Pancreas (tissue), 10 donors: Measurements from ENCODE around the gene NR2F1-AS1. TPM values are rescaled to one million over a fixed set of nuclear protein-coding genes. Genes with fewer than 3 reads are reported as not detected.

Source experiments
- ATAC-seq, 4 donors: fragments of 200-7000 bp; cut with Tn5 transposase; one replicate each; pipeline versions ENCODE4 v1.8.0 to v1.9.1; 2020; ENCODE audit warnings: mild to moderate bottlenecking in 4 of 4, moderate library complexity in 4 of 4
- DNase-seq, 6 donors: peaks; one replicate each; pipeline ENCODE4 v3.0.0-alpha.2; 2020
- FAIRE-seq: peaks from 2 replicates; lab custom pipeline; 2012; peaks lifted over from hg19 to GRCh38; lab: Jason Lieb, UNC
- H3K27ac ChIP-seq, 4 donors: fragments of 200-600 bp; sonication (generic); 1 replicate in 3 of 4; 2 replicates in 1 of 4; pipeline versions ENCODE4 v1.5.0 to v1.8.0; 2020
- H3K27me3 ChIP-seq, 4 donors: fragments of 200-600 bp; one replicate each; pipeline ENCODE4 v1.8.0; 2021
- H3K36me3 ChIP-seq, 3 donors: fragments of 200-600 bp; sonication (generic) in 1 of 3; one replicate each; pipeline versions ENCODE4 v1.5.0 to v1.8.0; 2020 to 2021
- H3K4me1 ChIP-seq, 3 donors: fragments of 200-600 bp; one replicate each; pipeline ENCODE4 v1.8.0; 2021
- H3K4me3 ChIP-seq, 4 donors: fragments of 200-600 bp; sonication (generic) in 2 of 4; one replicate each; pipeline versions ENCODE4 v1.5.0 to v1.8.0; 2020 to 2021
- H3K9me3 ChIP-seq, 4 donors: fragments of 200-600 bp; one replicate each; pipeline ENCODE4 v1.8.0; 2021
- CTCF ChIP-seq, 4 donors: fragments of 200-600 bp; sonication (generic) in 3 of 4; IDR thresholded peaks; one replicate each; pipeline versions ENCODE4 v1.5.0 to v1.8.0; 2021; ENCODE audit warnings: antibody characterized with exemption in 4 of 4
- WGBS, 2 donors: extraction: QIAGEN DNeasy Blood & Tissue Kit; methylation state at CpG; one replicate each; pipeline ENCODE4 v1.1.7; 2013; 5-methylcytosine and 5-hydroxymethylcytosine counted together
- intact Hi-C, 3 donors: fragments of 100-400 bp; cut with DNase I; formaldehyde crosslinking; loops; one replicate each; pipeline versions ENCODE4 v1.11.1 to v1.14.2; 2022
- polyA plus RNA-seq, 2 donors: library from polyadenylated mRNA; stranded (reverse); fragments of 200-250 nt; gene quantifications; one replicate each; pipeline ENCODE4 v1.2.3, GENCODE V29; 2013
- total RNA-seq, 6 donors: library from RNA; stranded (reverse); fragmentation: NEBNext Ultra II Directional in 4 of 6; extraction: Animal tissue kit (Norgen Biotek cat#: 25700) in 4 of 6; gene quantifications; one replicate each; pipeline versions ENCODE4 v1.2.1 to v1.2.4, GENCODE V29; 2021 to 2023
- donor health status: healthy with polysubstance abuse.
- donor health status: DM: no; HTN: no; CAD: no; lungs with moderate emphysema.
- donor health status: DM: no; HTN: no; CAD: no.
- donor health status: control.
- donor health status: control.
- donor health status: Bipolar disorder and iron deficiency.
- donor health status: DM: yes; HTN: yes; CAD: no.
- donor health status: DM: no; HTN: no; CAD: no.
- donor health status: DM: no; HTN: no; CAD: no.
- donor health status: DM: yes; HTN: yes; CAD: no.

Gene NR2F1-AS1
- total and polyA plus RNA-seq, 8 donors = 0.65 to 4.4 (median 2.1) TPM

- Histone ChIP-seq H3K4me1 (no peaks in the 10 kb centered on the region), H3K36me3 (no peaks in the 10 kb centered on the region), H3K9me3 (no peaks in the 10 kb centered on the region), H3K27me3 (no peaks in the 10 kb centered on the region), H3K4me3 (no peak overlapping the region), H3K27ac (no peak overlapping the region)
- FAIRE-seq (no peak), ATAC-seq (no peak), DNase-seq (no peak)
- no peak for TF ChIP-seq CTCF (IDR thresholded peaks at IDR 0.05)
- intact Hi-C loops = no loop called here
Measured at GRCh38 chr5:93452255-93452654, 128.8 kb downstream of the NR2F1-AS1 start.

- TF ChIP-seq CTCF (IDR thresholded peaks at IDR 0.05) = no peak
- intact Hi-C loops = no loop called here
- no peak for FAIRE-seq
- 52 to 61% methylated on average over 2 of the region's 2 CpGs for WGBS, 2 donors
- no peak overlapping the region for H3K4me3 ChIP-seq
- H3K4me1 ChIP-seq = no peaks in the 10 kb centered on the region
- no peaks in the 10 kb centered on the region for H3K9me3 ChIP-seq
- no peaks in the 10 kb centered on the region for H3K27me3 ChIP-seq
- H3K27ac ChIP-seq = no peak overlapping the region
- ATAC-seq = no peak
- DNase-seq = no peak
- no peaks in the 10 kb centered on the region for H3K36me3 ChIP-seq
Measured at GRCh38 chr5:93438124-93438523, 142.9 kb downstream of the NR2F1-AS1 start.

- H3K4me3 ChIP-seq = no peak overlapping the region
- H3K27ac ChIP-seq = no peak overlapping the region
- intact Hi-C loops = no loop called here
- no peaks in the 10 kb centered on the region for H3K4me1 ChIP-seq
- ATAC-seq (no peak), FAIRE-seq (no peak), DNase-seq (no peak)
- TF ChIP-seq CTCF (IDR thresholded peaks at IDR 0.05) = no peak
- no peaks in the 10 kb centered on the region for H3K27me3 ChIP-seq
- no peaks in the 10 kb centered on the region for H3K9me3 ChIP-seq
- no peaks in the 10 kb centered on the region for H3K36me3 ChIP-seq
Measured at GRCh38 chr5:93436083-93436482, 144.9 kb downstream of the NR2F1-AS1 start.

- no peak for TF ChIP-seq CTCF (IDR thresholded peaks at IDR 0.05)
- 80 to 84% methylated on average over 1 of the region's 1 CpG for WGBS, 2 donors
- Histone ChIP-seq H3K27ac (no peak overlapping the region), H3K4me3 (no peak overlapping the region), H3K27me3 (no peaks in the 10 kb centered on the region), H3K4me1 (no peaks in the 10 kb centered on the region), H3K36me3 (no peaks in the 10 kb centered on the region), H3K9me3 (no peaks in the 10 kb centered on the region)
- no peak for DNase-seq
- no peak for FAIRE-seq
- intact Hi-C loops = no loop called here
- ATAC-seq = no peak
Measured at GRCh38 chr5:93433422-93433821, 147.6 kb downstream of the NR2F1-AS1 start.

- intact Hi-C loops = no loop called here
- WGBS, 2 donors = 11 to 14% methylated on average over 1 of the region's 1 CpG
- FAIRE-seq = no peak
Measured at GRCh38 chr5:93431250-93431649, 149.8 kb downstream of the NR2F1-AS1 start.

More at GRCh38 chr5:93431250-93431649, 149.8 kb downstream of the NR2F1-AS1 start:
- Histone ChIP-seq H3K27ac (no peak overlapping the region), H3K9me3 (no peaks in the 10 kb centered on the region), H3K4me3 (no peak overlapping the region), H3K36me3 (no peaks in the 10 kb centered on the region), H3K27me3 (no peaks in the 10 kb centered on the region), H3K4me1 (no peaks in the 10 kb centered on the region)
- no peak for TF ChIP-seq CTCF (IDR thresholded peaks at IDR 0.05)
- ATAC-seq (no peak), DNase-seq (no peak)
